MCF 10A (cell line): ENCODE data around the gene RAI14. TPM values are rescaled to one million over a fixed set of nuclear protein-coding genes. Genes with fewer than 3 reads are reported as not detected.

Experiments
- BruUV-seq: library from RNA; stranded (reverse); fragments of 400-500 nt; replicated peaks from 2 replicates; lab custom pipeline; 2021; lab: Mats Ljungman, UMichigan
- CTCF ChIA-PET: fragments of 300-600 bp; sonication (Branson Sonifier 250); formaldehyde crosslinking; extraction: SDS; loops from one replicate; lab custom pipeline; 2021; ENCODE audit warnings: antibody characterized with exemption, inconsistent platforms; lab: Yijun Ruan, JAX
- POLR2A ChIA-PET: fragments of 300-600, 350-650 bp; sonication (Branson Sonifier 250); formaldehyde crosslinking; extraction: SDS; loops from one replicate; lab custom pipeline; 2020; ENCODE audit warnings: antibody characterized with exemption, inconsistent platforms; lab: Yijun Ruan, JAX
- DNase-seq: peaks from one replicate; pipeline ENCODE4 v3.0.0-alpha.2; 2018; ENCODE audit not compliant: unreplicated experiment
- H3K27ac Mint-ChIP-seq: one replicate; pipeline ENCODE4 v1.8.0; 2022; ENCODE audit warnings: mild to moderate bottlenecking, low read depth, mixed read lengths; ENCODE audit not compliant: unreplicated experiment
- H3K27me3 Mint-ChIP-seq: one replicate; pipeline ENCODE4 v1.8.0; 2022; ENCODE audit warnings: mixed read lengths; ENCODE audit not compliant: insufficient read depth, unreplicated experiment
- H3K36me3 Mint-ChIP-seq: one replicate; pipeline ENCODE4 v1.8.0; 2022; ENCODE audit warnings: mild to moderate bottlenecking, moderate library complexity, mixed read lengths; ENCODE audit not compliant: insufficient read depth, unreplicated experiment
- H3K4me1 Mint-ChIP-seq: one replicate; pipeline ENCODE4 v1.8.0; 2022; ENCODE audit warnings: mixed read lengths; ENCODE audit not compliant: insufficient read depth, unreplicated experiment
- H3K4me3 Mint-ChIP-seq: one replicate; pipeline ENCODE4 v1.8.0; 2022; ENCODE audit warnings: mild to moderate bottlenecking, moderate library complexity, mixed read lengths; ENCODE audit not compliant: unreplicated experiment
- H3K9me3 Mint-ChIP-seq: one replicate; pipeline ENCODE4 v1.8.0; 2022; ENCODE audit warnings: mixed read lengths; ENCODE audit not compliant: unreplicated experiment
- CTCF ChIP-seq: fragments of 200-600 bp; IDR thresholded peaks from one replicate; pipeline ENCODE4 v1.8.0; 2022; ENCODE audit warnings: antibody characterized with exemption, mild to moderate bottlenecking; ENCODE audit not compliant: unreplicated experiment
- intact Hi-C: fragments of 100-400 bp; cut with micrococcal nuclease; formaldehyde crosslinking; loops from 2 replicates; pipeline ENCODE4 v1.14.1; 2022
- total RNA-seq: library from RNA; stranded (reverse); gene quantifications from 2 replicates; pipeline ENCODE4 v1.2.3, GENCODE V29; 2022

The RAI14 gene
- total RNA-seq, 1 experiment from 2014 or later: 47.6 TPM

GRCh38 chr5:34844106-34844505, 188.0 kb downstream of the RAI14 start:
- no peaks in the 10 kb centered on the region for H3K9me3 Mint-ChIP-seq
- BruUV-seq: no TSS peak
- H3K27ac Mint-ChIP-seq: no peak overlapping the region
- ChIA-PET CTCF (interaction anchor here (0.6 to 2.0 kb wide), 2 partner anchors 27 to 54 kb away, joined by 4 to 14 read pairs; no protein-coding TSS in a partner anchor), POLR2A (interaction anchor here (1.7 kb wide), 1 partner anchor 17 kb away, joined by 4 read pairs; no protein-coding TSS in a partner anchor)
- intact Hi-C loops: no loop called here
- H3K36me3 Mint-ChIP-seq: peaks cover 11% of the 10 kb centered on the region
- no peak for TF ChIP-seq CTCF
- no peaks in the 10 kb centered on the region for H3K27me3 Mint-ChIP-seq
- peaks cover 5% of the 10 kb centered on the region for H3K4me1 Mint-ChIP-seq
- H3K4me3 Mint-ChIP-seq: no peak overlapping the region
- DNase-seq: no peak

- Mint-ChIP-seq H3K4me1 (no peaks in the 10 kb centered on the region), H3K36me3 (peaks cover 11% of the 10 kb centered on the region), H3K27me3 (no peaks in the 10 kb centered on the region), H3K4me3 (no peak overlapping the region), H3K27ac (no peak overlapping the region), H3K9me3 (no peaks in the 10 kb centered on the region)
- TF ChIP-seq CTCF: no peak
- intact Hi-C loops: no loop called here
- ChIA-PET POLR2A (interaction anchor here (0.7 kb wide), 1 partner anchor 23 kb away, joined by 3 read pairs; no protein-coding TSS in a partner anchor), CTCF (interaction anchor here (0.6 to 2.0 kb wide), 3 partner anchors 27 to 61 kb away, joined by 3 to 14 read pairs (median 4); no protein-coding TSS in a partner anchor)
- DNase-seq: no peak
- BruUV-seq: no TSS peak
Observed at GRCh38 chr5:34844999-34845398, 188.9 kb downstream of the RAI14 start.

GRCh38 chr5:34847056-34847455, 190.9 kb downstream of the RAI14 start:
- ChIA-PET CTCF (interaction anchor here (0.6 to 1.1 kb wide), 2 partner anchors 27 to 373 kb away, joined by 3 read pairs; no protein-coding TSS in a partner anchor), POLR2A (interaction anchor here (0.6 to 0.9 kb wide), 2 partner anchors 34 to 372 kb away, joined by 3 to 4 read pairs; no protein-coding TSS in a partner anchor)
- intact Hi-C loops: no loop called here
- H3K4me1 Mint-ChIP-seq: no peaks in the 10 kb centered on the region
- DNase-seq: no peak
- BruUV-seq: no TSS peak
- H3K36me3 Mint-ChIP-seq: peaks cover 5% of the 10 kb centered on the region
- H3K9me3 Mint-ChIP-seq: peaks cover under 1% of the 10 kb centered on the region
- no peak overlapping the region for H3K4me3 Mint-ChIP-seq
- TF ChIP-seq CTCF: no peak
- no peak overlapping the region for H3K27ac Mint-ChIP-seq
- H3K27me3 Mint-ChIP-seq: no peaks in the 10 kb centered on the region

- Mint-ChIP-seq H3K27me3 (no peaks in the 10 kb centered on the region), H3K9me3 (peaks cover 5% of the 10 kb centered on the region), H3K36me3 (peaks cover under 1% of the 10 kb centered on the region), H3K4me1 (no peaks in the 10 kb centered on the region), H3K27ac (no peak overlapping the region), H3K4me3 (no peak overlapping the region)
- no peak for DNase-seq
- CTCF ChIA-PET: interaction anchor here (0.6 to 1.1 kb wide), 2 partner anchors 26 to 373 kb away, joined by 3 read pairs; no protein-coding TSS in a partner anchor
- TF ChIP-seq CTCF: no peak
- POLR2A ChIA-PET: interaction anchor here (0.6 to 0.9 kb wide), 2 partner anchors 33 to 372 kb away, joined by 3 to 4 read pairs; no protein-coding TSS in a partner anchor
- intact Hi-C loops: no loop called here
- no TSS peak for BruUV-seq
Observed at GRCh38 chr5:34847552-34847951, 191.4 kb downstream of the RAI14 start.
